ENCODE results near the gene DPP7.

Gene DPP7

DNA sequence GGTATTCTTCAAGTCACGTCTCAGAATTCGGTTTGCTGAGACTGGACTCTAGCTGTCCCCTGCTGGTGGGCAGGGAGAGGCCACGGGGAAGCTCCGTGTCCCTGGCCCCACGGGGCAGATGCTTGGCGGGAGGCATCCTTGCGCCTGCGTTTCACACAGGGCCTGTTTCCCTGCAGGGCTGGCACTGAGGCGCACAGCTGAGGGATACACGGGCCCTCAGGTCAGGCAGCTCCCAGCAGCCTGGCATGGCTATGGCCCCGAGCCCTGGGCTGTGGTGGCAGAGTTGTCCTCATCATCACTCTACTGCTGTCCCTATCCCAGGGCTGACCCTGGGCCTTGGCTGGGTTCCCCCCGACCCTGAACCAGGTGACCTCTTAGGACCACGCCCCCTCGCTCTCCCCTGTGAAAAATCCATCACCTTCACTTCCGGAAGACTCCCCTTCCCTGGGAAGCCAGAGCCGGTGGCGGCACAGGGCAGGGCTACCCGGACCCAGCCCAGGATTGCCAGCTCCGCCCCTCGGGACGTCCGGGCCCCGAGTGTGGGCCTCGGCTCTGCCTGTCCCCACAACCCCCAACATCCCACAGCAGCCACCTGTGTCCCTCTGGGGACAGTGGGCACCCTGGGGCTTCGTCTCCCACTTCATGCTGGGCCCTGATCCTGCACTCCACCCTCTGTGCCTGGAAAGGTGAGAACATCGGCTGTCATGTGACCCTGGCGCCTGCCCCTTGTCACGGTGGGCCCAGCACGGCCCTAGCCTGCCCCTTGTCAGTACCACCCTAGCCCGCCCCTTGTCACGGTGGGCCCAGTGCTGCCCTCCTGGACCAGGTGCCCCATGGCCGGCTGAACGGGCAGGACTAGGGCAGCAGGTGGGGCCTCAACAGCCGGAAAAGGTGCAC is 5.0 kb downstream of the DPP7 start:
- peak overlapping the region; percentile 65 for H3K27ac ChIP-seq
- TF ChIP-seq, protein P1, sequence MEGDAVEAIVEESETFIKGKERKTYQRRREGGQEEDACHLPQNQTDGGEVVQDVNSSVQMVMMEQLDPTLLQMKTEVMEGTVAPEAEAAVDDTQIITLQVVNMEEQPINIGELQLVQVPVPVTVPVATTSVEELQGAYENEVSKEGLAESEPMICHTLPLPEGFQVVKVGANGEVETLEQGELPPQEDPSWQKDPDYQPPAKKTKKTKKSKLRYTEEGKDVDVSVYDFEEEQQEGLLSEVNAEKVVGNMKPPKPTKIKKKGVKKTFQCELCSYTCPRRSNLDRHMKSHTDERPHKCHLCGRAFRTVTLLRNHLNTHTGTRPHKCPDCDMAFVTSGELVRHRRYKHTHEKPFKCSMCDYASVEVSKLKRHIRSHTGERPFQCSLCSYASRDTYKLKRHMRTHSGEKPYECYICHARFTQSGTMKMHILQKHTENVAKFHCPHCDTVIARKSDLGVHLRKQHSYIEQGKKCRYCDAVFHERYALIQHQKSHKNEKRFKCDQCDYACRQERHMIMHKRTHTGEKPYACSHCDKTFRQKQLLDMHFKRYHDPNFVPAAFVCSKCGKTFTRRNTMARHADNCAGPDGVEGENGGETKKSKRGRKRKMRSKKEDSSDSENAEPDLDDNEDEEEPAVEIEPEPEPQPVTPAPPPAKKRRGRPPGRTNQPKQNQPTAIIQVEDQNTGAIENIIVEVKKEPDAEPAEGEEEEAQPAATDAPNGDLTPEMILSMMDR (conservative IDR thresholded peaks at IDR 0.05) = no peak

DNA sequence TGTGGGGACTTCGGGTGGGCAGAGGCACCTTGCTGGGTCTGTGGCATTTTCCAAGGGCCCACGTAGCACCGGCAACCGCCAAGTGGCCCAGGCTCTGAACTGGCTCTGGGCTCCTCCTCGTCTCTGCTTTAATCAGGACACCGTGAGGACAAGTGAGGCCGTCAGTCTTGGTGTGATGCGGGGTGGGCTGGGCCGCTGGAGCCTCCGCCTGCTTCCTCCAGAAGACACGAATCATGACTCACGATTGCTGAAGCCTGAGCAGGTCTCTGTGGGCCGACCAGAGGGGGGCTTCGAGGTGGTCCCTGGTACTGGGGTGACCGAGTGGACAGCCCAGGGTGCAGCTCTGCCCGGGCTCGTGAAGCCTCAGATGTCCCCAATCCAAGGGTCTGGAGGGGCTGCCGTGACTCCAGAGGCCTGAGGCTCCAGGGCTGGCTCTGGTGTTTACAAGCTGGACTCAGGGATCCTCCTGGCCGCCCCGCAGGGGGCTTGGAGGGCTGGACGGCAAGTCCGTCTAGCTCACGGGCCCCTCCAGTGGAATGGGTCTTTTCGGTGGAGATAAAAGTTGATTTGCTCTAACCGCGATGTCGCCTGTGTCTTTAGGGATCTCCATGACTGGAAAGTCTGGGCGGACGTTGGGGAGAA is 5.8 kb downstream of the DPP7 start:
- TF ChIP-seq, protein P1 (conservative IDR thresholded peaks at IDR 0.05) = no peak

DNA sequence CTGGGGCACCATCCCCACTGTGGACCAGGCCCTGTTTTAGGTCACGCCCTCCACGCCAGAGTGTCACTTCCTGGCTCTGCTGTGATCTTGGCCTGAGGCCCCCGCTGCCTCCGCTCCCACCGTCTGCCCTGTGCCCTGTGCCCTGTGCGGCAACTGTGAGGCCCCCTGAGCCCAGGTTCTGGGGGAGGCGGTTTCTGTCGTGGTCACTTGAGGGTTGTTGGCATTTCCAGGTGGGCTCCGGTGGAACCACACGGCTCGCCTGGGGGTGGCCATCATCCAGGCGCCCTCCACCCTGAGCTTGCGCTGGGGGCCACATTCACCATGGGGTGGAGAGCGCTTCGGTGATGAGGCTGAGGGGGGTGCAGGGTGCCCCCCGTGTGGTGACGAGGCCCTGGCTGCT is 6.6 kb downstream of the DPP7 start:
- H3K27ac ChIP-seq = peak overlapping the region; percentile 65
- TF ChIP-seq, protein P1 (conservative IDR thresholded peaks at IDR 0.05) = no peak

More for the DNA sequence above, 5.8 kb downstream of the DPP7 start:
- peak overlapping the region; percentile 65 for H3K27ac ChIP-seq

- TF ChIP-seq, protein P1 (conservative IDR thresholded peaks at IDR 0.05) = no peak
- H3K27ac ChIP-seq = peak overlapping the region; percentile 65
These were observed 7.1 kb downstream of the DPP7 start for GRCh38 chr9:137107312-137107921.

DNA sequence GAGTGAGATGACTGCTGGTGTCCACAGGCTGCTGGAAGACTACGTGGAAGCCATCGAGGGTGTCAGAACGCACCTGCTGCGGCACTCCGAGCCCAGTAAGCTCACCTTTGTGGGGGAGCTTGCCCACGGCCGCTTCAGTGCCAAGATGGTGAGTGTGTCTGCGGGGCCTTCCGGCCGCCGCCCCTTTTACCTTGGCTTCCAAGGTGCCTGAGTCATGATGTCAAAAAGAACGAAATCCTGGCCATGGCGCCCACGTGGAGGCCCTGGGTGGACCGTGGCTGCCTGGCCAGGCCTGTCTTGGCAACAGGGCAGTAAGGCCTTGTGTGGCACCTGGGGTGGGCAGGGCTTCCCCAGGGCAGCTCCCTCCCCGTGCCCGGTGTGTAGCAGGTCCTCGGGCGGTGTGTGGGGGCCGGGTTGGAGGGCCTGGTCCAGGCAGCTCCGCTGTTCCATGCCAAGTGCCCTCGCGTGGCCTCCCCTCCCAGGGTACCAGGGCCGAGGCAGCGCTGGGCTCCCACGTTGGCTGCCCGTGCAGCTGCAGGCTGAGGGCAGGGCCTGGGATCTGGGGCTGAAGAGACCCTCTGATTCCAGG is 7.8 kb downstream of the DPP7 start:
- peak overlapping the region; percentile 65 for H3K27ac ChIP-seq
- TF ChIP-seq, protein P1 (conservative IDR thresholded peaks at IDR 0.05) = no peak

DNA sequence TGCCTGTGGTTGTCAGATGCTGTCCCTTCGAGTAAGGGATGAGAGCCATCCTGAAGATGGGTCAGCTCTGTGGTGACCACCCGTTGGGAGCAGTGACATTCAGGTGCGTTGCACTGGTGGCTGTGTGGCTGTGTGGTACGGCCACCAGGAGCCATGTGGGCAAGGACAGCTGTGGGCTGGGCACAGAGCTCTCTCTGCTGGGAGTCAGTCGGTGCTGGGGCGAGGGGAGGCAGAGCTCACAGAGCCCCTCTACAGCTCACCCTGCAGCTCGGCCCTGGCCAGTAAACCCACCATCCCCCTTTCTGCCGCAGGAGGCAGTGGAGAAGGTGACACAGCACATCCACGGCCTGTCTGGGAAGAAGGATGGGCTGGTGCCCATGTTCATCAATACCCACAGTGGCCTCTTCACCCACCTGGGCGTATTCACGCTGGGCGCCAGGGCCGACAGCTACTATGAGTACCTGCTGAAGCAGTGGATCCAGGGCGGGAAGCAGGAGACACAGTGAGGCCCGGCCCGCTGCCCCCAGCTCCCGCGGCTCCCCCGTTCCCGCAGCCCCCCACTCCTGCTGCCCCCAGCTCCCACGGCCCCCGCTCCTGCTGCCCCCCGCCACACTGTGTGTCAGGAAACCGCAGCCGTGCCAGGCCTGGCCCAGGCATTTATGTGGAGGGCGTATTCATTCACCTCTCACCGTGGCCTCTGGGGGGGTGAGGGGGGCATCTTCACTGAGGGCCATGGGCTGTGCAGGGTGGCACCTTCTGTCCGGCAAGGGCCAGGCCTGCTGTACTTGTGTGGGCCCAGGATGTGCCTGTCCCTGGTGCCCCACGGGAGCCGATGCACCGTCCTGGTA is 8.5 kb downstream of the DPP7 start:
- TF ChIP-seq, protein P1 (conservative IDR thresholded peaks at IDR 0.05) = no peak
- peak overlapping the region; percentile 65; the same call in 1 of the 2 replicates for H3K27ac ChIP-seq

Measured in VCaP (cell line).